ENCODE data around the gene DNPEP. TPM values are rescaled to one million over a fixed set of nuclear protein-coding genes. Genes with fewer than 3 reads are reported as not detected.

Gene DNPEP
- total RNA-seq, 1 experiment from 2014 or later = 60.9 TPM

DNA sequence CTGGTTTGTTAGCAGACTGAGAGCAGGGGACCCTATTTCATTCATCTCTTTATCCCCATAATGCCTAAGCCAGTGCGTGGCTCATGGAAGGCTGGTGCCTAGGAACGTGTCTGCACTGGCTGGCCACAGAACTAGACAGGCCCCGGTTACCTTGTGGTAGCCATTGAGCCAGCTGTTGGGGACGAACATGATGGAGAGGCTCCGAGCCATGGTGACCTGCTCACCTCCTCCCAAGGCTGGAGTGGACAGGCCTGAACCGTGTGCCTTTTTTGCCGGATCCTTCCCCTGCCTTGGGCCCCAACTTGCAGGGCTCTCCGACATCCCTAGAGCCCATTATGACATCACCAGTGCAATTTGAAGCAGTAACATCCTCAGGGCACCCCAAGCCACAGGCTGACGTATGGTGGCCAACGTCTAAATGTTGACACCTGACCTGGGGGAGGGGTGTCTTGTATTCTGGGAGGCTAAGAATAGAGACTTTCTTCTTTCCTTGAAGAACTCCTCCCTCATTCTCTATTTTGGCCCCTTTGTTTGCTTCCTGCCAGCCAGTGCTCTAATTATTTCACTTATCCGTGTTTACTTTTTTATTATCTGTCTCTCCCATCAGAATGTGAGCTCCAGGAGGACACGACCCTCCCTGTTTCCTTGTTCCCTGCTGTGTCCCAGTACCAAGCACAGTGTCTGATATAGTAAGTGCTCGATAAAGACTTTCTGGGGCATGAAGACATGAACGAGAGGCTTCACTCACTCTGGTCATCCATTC lies 12.2 kb upstream of the DNPEP start:
- Histone ChIP-seq H3K4ac (ENCODE audit: low read depth, low read length) (no peak overlapping the region), H3K14ac (ENCODE audit: insufficient read depth, low read length) (no peak overlapping the region; the same call in 1 of the 2 replicates), H4K5ac (ENCODE audit: insufficient read length, low read depth, low read length) (no peak overlapping the region), H4K91ac (ENCODE audit: insufficient read length, low read depth, low read length) (no peak overlapping the region), H3K23ac (ENCODE audit: insufficient read length, low read depth, low read length) (no peak overlapping the region), H2BK120ac (ENCODE audit: low read depth, low read length, poor library complexity, severe bottlenecking) (no peak overlapping the region), H3K79me1 (ENCODE audit: insufficient read depth, low read depth, low read length, poor library complexity, severe bottlenecking) (no peaks in the 10 kb centered on the region), H3K9ac (ENCODE audit: extremely low read depth, insufficient read length, low read length) (no peak overlapping the region), H3K18ac (ENCODE audit: insufficient read length, low read depth, low read length) (no peak overlapping the region), H2BK15ac (ENCODE audit: low read depth, low read length) (no peak overlapping the region), H3K4me2 (ENCODE audit: insufficient read depth, insufficient read length, low read length) (no peak overlapping the region), H3K27me3 (ENCODE audit: insufficient read depth, low read length) (no peaks in the 10 kb centered on the region), H2BK5ac (ENCODE audit: insufficient read length, low read length) (no peak overlapping the region), H3K27ac (ENCODE audit: insufficient read length, low read depth, low read length) (no peak overlapping the region), H4K8ac (replicated peaks; ENCODE audit: insufficient read length, low read depth, low read length) (no peak overlapping the region), H3K23me2 (ENCODE audit: insufficient read length, low read depth, low read length, poor library complexity, severe bottlenecking) (no peaks in the 10 kb centered on the region), H3K9me3 (ENCODE audit: control insufficient read depth, low read depth, low read length) (no peaks in the 10 kb centered on the region), H4K20me1 (ENCODE audit: control insufficient read depth, insufficient read depth, insufficient read length) (no peaks in the 10 kb centered on the region), H2BK20ac (ENCODE audit: low read depth, low read length, poor library complexity, severe bottlenecking) (no peak overlapping the region), H2AFZ (ENCODE audit: low read length) (no peak overlapping the region), H3K4me1 (ENCODE audit: insufficient read depth, low read length) (no peaks in the 10 kb centered on the region), H2BK12ac (ENCODE audit: insufficient read length, low read depth, low read length) (no peak overlapping the region), H2AK5ac (ENCODE audit: insufficient read length, low read length) (no peak overlapping the region), H3K79me2 (ENCODE audit: insufficient read depth, low read length) (no peaks in the 10 kb centered on the region), H3K56ac (ENCODE audit: insufficient read length, low read depth, low read length) (no peak overlapping the region), H3T11ph (ENCODE audit: low read length) (no peak overlapping the region)
- Mint-ChIP-seq H3K36me3 (ENCODE audit: insufficient read depth in 1 of 3, low read depth in 3 of 3) (no peaks in the 10 kb centered on the region), H3K4me3 (no peak overlapping the region), H3K4me1 (peaks cover 30 to 41% of the 10 kb centered on the region in 2 experiments), H3K27ac (no peak overlapping the region), H3K9me3 (no peaks in the 10 kb centered on the region; a peak in 1 of 5 replicates), H3K27me3 (ENCODE audit: low read depth) (peaks cover 8% of the 10 kb centered on the region)
- no peak for DNase-seq
- TF ChIP-seq, protein P1, sequence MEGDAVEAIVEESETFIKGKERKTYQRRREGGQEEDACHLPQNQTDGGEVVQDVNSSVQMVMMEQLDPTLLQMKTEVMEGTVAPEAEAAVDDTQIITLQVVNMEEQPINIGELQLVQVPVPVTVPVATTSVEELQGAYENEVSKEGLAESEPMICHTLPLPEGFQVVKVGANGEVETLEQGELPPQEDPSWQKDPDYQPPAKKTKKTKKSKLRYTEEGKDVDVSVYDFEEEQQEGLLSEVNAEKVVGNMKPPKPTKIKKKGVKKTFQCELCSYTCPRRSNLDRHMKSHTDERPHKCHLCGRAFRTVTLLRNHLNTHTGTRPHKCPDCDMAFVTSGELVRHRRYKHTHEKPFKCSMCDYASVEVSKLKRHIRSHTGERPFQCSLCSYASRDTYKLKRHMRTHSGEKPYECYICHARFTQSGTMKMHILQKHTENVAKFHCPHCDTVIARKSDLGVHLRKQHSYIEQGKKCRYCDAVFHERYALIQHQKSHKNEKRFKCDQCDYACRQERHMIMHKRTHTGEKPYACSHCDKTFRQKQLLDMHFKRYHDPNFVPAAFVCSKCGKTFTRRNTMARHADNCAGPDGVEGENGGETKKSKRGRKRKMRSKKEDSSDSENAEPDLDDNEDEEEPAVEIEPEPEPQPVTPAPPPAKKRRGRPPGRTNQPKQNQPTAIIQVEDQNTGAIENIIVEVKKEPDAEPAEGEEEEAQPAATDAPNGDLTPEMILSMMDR (conservative IDR thresholded peaks at IDR 0.05) = no peak
- WGBS (ENCODE audit: extremely low coverage, insufficient read length, low lambda C conversion rate) = no CpG with 5 or more reads among the region's 14 CpGs
